ENCODE data around the gene CDV3. TPM values are rescaled to one million over a fixed set of nuclear protein-coding genes. Genes with fewer than 3 reads are reported as not detected.

Gene CDV3
- total RNA-seq, 1 donor from 2014 or later, result 177 TPM

DNA sequence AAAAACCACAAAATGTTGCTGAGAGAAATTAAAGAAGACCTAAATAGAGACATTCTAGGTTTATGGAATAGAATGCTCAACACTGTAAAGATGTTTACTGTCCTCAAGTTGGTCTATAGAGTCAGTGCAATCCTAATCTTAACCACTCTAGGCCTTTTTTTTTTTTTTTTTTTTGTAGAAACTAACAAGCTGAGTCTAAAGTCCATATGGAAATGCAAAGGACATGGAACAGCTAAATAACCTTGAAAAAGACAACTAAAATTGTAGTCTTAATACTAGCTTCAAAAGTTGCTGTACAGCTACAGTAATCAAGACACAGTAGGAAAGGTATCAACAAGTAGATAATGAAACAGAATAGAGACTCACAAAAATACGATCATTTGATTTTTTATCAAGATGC lies 32.9 kb downstream of the CDV3 start:
- Mint-ChIP-seq H3K27ac (no peak overlapping the region), H3K36me3 (ENCODE audit: insufficient read depth) (peaks cover 40% of the 10 kb centered on the region), H3K9me3 (ENCODE audit: low read depth) (no peaks in the 10 kb centered on the region), H3K4me1 (ENCODE audit: low read depth) (peaks cover 2% of the 10 kb centered on the region), H3K27me3 (no peaks in the 10 kb centered on the region), H3K4me3 (ENCODE audit: low read depth) (no peak overlapping the region)
- DNase-seq (ENCODE audit: low spot score, unreplicated experiment), result no peak
- TF ChIP-seq, protein P1, sequence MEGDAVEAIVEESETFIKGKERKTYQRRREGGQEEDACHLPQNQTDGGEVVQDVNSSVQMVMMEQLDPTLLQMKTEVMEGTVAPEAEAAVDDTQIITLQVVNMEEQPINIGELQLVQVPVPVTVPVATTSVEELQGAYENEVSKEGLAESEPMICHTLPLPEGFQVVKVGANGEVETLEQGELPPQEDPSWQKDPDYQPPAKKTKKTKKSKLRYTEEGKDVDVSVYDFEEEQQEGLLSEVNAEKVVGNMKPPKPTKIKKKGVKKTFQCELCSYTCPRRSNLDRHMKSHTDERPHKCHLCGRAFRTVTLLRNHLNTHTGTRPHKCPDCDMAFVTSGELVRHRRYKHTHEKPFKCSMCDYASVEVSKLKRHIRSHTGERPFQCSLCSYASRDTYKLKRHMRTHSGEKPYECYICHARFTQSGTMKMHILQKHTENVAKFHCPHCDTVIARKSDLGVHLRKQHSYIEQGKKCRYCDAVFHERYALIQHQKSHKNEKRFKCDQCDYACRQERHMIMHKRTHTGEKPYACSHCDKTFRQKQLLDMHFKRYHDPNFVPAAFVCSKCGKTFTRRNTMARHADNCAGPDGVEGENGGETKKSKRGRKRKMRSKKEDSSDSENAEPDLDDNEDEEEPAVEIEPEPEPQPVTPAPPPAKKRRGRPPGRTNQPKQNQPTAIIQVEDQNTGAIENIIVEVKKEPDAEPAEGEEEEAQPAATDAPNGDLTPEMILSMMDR (IDR thresholded peaks at IDR 0.05; ENCODE audit: unreplicated experiment), result no peak

DNA sequence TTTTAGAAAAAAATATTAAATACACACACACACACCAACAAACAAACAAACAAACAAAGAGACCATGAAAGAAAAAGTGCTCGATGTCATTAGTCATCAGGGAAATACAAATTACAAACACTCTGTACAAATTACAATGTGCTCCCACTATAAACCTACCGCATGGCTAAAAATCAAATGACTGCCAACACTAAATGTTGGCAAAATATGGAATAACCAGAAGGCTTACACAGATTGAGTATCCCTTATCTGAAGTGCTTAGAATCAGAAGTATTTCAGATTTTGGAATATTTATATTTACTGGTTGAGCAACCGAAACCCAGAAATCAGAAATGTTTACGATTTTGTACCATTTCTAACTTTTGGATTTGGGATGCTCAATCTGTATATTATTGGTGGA lies 33.4 kb downstream of the CDV3 start:
- DNase-seq (ENCODE audit: low spot score, unreplicated experiment), result no peak
- H3K4me1 Mint-ChIP-seq (ENCODE audit: low read depth), result peaks cover 2% of the 10 kb centered on the region
- H3K4me3 Mint-ChIP-seq (ENCODE audit: low read depth), result no peak overlapping the region
- no peaks in the 10 kb centered on the region for H3K9me3 Mint-ChIP-seq (ENCODE audit: low read depth)
- peaks cover 38% of the 10 kb centered on the region for H3K36me3 Mint-ChIP-seq (ENCODE audit: insufficient read depth)
- TF ChIP-seq, protein P1 (IDR thresholded peaks at IDR 0.05; ENCODE audit: unreplicated experiment), result no peak
- H3K27me3 Mint-ChIP-seq, result no peaks in the 10 kb centered on the region
- H3K27ac Mint-ChIP-seq, result no peak overlapping the region

DNA sequence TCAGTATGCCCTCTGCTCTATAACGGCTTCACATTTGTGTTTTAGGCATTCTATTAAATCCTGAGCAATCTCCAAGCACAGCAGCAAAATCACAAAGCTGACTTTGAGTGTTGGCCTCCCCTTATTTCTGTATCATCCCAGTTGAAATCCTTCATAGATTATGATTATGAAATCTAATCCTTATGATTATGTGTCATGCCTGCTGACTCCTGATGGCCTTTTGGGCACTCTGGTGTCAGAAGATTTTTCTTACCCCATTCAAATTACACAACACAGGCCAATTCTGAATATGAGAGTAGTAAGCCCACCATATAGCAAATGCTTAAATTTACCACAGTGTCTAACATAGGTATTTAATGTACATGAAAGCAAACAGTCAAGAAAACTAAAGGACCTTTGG lies 34.3 kb downstream of the CDV3 start:
- no peaks in the 10 kb centered on the region for H3K27me3 Mint-ChIP-seq
- H3K9me3 Mint-ChIP-seq (ENCODE audit: low read depth), result no peaks in the 10 kb centered on the region
- TF ChIP-seq, protein P1 (IDR thresholded peaks at IDR 0.05; ENCODE audit: unreplicated experiment), result no peak
- DNase-seq (ENCODE audit: low spot score, unreplicated experiment), result no peak
- H3K27ac Mint-ChIP-seq, result no peak overlapping the region
- peaks cover 2% of the 10 kb centered on the region for H3K4me1 Mint-ChIP-seq (ENCODE audit: low read depth)
- H3K36me3 Mint-ChIP-seq (ENCODE audit: insufficient read depth), result peaks cover 36% of the 10 kb centered on the region
- H3K4me3 Mint-ChIP-seq (ENCODE audit: low read depth), result no peak overlapping the region

DNA sequence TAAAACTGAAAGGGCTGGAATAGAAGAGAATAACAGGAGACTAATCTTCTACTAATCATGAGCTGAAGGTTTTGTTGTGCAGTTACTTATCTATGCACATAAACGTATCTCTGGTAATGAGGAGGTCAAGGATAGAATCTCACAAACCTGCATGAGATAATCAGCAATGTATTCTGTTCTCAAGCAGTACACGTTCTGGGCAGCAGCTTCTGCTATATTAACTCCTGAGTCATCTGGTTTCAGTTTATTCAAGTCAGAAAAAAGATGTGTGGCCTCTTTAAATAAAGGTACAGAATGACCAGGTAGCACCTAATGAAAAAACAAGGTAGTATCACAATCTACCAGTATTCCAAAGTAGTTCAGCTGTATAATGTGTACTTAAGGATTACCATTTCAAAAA lies 34.9 kb downstream of the CDV3 start:
- DNase-seq (ENCODE audit: low spot score, unreplicated experiment), result no peak
- no peaks in the 10 kb centered on the region for H3K27me3 Mint-ChIP-seq
- H3K4me1 Mint-ChIP-seq (ENCODE audit: low read depth), result peaks cover 2% of the 10 kb centered on the region
- no peak overlapping the region for H3K27ac Mint-ChIP-seq
- H3K4me3 Mint-ChIP-seq (ENCODE audit: low read depth), result no peak overlapping the region
- TF ChIP-seq, protein P1 (IDR thresholded peaks at IDR 0.05; ENCODE audit: unreplicated experiment), result no peak
- peaks cover 36% of the 10 kb centered on the region for H3K36me3 Mint-ChIP-seq (ENCODE audit: insufficient read depth)
- H3K9me3 Mint-ChIP-seq (ENCODE audit: low read depth), result no peaks in the 10 kb centered on the region

DNA sequence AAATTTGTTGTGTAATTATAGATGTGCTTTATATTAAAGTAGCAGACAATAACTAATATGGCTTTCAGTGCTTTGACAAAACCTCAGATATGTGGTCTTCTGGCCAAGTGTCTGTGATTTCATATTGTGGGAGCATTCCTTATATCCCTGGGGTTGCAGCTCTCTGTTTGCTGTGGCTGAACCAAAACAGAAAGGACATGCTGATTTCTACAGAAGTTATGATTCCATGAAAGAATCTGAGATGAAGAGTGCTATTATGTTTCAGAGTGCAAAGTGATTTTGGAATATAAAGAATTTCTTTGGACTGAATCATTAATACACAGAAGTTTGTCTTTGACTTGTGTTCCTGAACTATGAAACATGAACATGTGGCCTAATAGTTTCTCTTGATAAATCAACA lies 36.5 kb downstream of the CDV3 start:
- H3K4me1 Mint-ChIP-seq (ENCODE audit: low read depth), result peaks cover 2% of the 10 kb centered on the region
- H3K9me3 Mint-ChIP-seq (ENCODE audit: low read depth), result no peaks in the 10 kb centered on the region
- H3K4me3 Mint-ChIP-seq (ENCODE audit: low read depth), result no peak overlapping the region
- H3K36me3 Mint-ChIP-seq (ENCODE audit: insufficient read depth), result peaks cover 37% of the 10 kb centered on the region
- no peaks in the 10 kb centered on the region for H3K27me3 Mint-ChIP-seq
- TF ChIP-seq, protein P1 (IDR thresholded peaks at IDR 0.05; ENCODE audit: unreplicated experiment), result no peak
- no peak overlapping the region for H3K27ac Mint-ChIP-seq
- DNase-seq (ENCODE audit: low spot score, unreplicated experiment), result no peak
